Lower lobe of right lung (tissue), 2 donors: Measurements from ENCODE around the gene DIS3L2. TPM values are rescaled to one million over a fixed set of nuclear protein-coding genes. Genes with fewer than 3 reads are reported as not detected.
A peak's percentile ranks its signal among the peaks of the same experiment; 100 is the strongest.

ENCODE experiments used
- ATAC-seq, 2 donors: fragments of 200-7000 bp; cut with Tn5 transposase; one replicate each; pipeline ENCODE4 v1.9.1; 2020 to 2022; ENCODE audit warnings: mild to moderate bottlenecking in 2 of 2, moderate library complexity in 2 of 2
- DNase-seq: peaks from one replicate; pipeline ENCODE4 v3.0.0-alpha.2; 2020
- H3K27ac ChIP-seq: fragments of 200-600 bp; one replicate; pipeline ENCODE4 v1.8.0; 2022
- H3K27me3 ChIP-seq: fragments of 200-600 bp; one replicate; pipeline ENCODE4 v1.8.0; 2022; ENCODE audit warnings: low read depth
- H3K36me3 ChIP-seq: fragments of 200-600 bp; one replicate; pipeline ENCODE4 v1.8.0; 2022; ENCODE audit warnings: mild to moderate bottlenecking
- H3K4me1 ChIP-seq: fragments of 200-600 bp; one replicate; pipeline ENCODE4 v1.8.0; 2022
- H3K4me3 ChIP-seq: fragments of 200-600 bp; one replicate; pipeline ENCODE4 v1.8.0; 2022; ENCODE audit warnings: mild to moderate bottlenecking
- H3K9me3 ChIP-seq: fragments of 200-600 bp; one replicate; pipeline ENCODE4 v1.8.0; 2022
- intact Hi-C: fragments of 100-400 bp; cut with DNase I; formaldehyde crosslinking; loops from one replicate; pipeline ENCODE4 v1.11.0; 2022
- total RNA-seq: library from RNA; stranded (reverse); fragmentation: NEBNext Ultra II Directional; extraction: Animal tissue kit (Norgen Biotek cat#: 25700); gene quantifications from one replicate; pipeline ENCODE4 v1.2.1, GENCODE V29; 2021
- TF ChIP-seq, protein P1 (sequence below): fragments of 200-600 bp; IDR thresholded peaks from one replicate; pipeline ENCODE4 v1.8.0; 2022; ENCODE audit warnings: antibody characterized with exemption, mild to moderate bottlenecking
- donor health status: DM: no; HTN: yes; CAD: no; lungs with severe emphysema.

Gene DIS3L2
- total RNA-seq, 1 donor from 2014 or later = 34.4 TPM

DNA sequence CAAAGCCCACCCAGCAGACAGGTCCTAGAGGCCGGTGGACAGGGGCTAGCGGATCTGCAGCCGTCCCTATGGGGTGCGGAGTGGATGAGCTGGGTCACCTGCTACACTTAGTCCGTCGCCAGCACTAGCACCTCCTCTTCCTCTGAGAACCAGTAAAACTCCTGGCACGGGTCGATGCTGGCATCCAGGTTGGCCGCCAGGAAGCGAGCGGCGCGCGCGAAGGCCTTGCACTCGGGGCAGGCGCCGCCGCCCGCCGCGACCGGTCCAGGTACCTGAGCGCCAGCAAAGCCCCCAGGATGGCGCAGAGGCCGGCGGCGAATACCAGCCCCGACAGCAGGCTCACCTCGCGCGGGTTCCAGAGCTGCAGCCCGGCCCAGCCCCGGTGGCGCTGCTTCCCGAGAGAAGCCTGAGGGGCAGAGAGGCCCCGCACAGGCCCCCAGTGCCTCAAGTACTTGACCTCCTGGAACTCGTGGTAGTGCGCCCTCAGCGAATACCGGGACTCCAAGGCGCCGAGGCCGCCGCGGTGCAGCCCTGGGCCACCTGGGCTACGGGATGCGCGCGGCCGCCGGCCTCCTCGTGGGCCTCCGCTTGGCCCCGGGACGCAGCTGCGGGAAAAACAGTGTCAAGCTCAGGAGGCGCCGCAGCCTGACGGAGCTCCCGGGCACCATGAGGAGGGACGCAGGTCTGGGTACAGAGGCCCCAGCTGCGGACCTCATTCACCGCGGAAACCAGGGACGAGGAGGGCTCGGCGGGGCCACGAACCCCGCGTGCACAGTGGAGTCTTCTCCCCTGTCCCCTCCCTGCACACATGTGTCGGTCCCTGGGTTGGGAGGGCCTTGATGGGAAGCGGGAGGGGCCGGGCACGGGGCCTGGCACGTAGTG, 389.5 kb downstream of the DIS3L2 start:
- ATAC-seq = peak; percentile 22 to 57
- DNase-seq = peak; percentile 45
- Histone ChIP-seq H3K27me3 (peaks cover 59% of the 10 kb centered on the region), H3K36me3 (no peaks in the 10 kb centered on the region), H3K27ac (no peak overlapping the region), H3K4me3 (no peak overlapping the region), H3K4me1 (peaks cover 4% of the 10 kb centered on the region), H3K9me3 (no peaks in the 10 kb centered on the region)
- intact Hi-C loops = no loop called here
- TF ChIP-seq, protein P1, sequence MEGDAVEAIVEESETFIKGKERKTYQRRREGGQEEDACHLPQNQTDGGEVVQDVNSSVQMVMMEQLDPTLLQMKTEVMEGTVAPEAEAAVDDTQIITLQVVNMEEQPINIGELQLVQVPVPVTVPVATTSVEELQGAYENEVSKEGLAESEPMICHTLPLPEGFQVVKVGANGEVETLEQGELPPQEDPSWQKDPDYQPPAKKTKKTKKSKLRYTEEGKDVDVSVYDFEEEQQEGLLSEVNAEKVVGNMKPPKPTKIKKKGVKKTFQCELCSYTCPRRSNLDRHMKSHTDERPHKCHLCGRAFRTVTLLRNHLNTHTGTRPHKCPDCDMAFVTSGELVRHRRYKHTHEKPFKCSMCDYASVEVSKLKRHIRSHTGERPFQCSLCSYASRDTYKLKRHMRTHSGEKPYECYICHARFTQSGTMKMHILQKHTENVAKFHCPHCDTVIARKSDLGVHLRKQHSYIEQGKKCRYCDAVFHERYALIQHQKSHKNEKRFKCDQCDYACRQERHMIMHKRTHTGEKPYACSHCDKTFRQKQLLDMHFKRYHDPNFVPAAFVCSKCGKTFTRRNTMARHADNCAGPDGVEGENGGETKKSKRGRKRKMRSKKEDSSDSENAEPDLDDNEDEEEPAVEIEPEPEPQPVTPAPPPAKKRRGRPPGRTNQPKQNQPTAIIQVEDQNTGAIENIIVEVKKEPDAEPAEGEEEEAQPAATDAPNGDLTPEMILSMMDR = no peak

DNA sequence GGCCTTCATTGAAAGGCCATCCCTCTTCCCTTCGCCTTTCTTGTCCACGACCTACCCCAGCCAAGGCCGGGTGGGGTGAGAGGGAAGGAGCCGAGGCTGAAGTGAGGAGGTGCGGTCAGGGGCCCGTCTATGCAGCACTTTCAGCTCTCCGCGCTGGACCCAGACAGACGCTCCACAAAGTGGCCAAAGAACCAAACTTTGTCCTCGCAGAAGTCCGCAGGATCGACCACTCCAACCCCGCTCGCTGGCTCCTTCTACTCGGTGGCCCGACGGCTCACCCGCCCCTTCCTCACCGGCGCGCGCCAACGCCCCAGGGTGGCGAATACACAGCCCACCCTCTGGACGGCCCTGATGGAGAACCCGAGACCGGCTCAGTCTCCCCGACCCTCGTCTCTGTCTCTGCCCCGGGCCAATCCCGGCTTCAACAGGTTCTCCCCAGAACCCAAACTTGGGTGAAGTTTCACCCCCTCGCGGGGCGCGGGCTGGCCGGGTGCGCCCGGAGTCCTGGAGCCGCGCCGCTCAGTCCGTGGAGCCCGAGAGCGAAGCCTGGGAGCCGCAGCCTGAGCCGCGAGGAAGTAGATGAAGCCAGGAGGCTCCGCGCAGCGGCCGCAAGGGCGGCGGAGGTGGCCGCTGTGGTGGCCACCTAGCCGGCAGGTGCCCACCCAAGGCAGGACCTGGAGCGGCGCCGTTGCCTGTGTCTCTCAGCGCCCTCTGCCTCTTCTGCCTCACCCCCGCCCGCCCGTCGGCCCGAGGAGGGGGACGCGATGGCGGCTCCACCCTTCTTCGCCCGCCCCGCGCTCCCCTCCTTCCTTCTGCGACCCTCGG, 390.4 kb downstream of the DIS3L2 start:
- peak; percentile 30 for DNase-seq
- Histone ChIP-seq H3K27me3 (peaks cover 59% of the 10 kb centered on the region), H3K4me1 (peaks cover 4% of the 10 kb centered on the region), H3K36me3 (no peaks in the 10 kb centered on the region), H3K9me3 (no peaks in the 10 kb centered on the region), H3K4me3 (no peak overlapping the region), H3K27ac (no peak overlapping the region)
- TF ChIP-seq, protein P1 = no peak
- intact Hi-C loops = no loop called here
- ATAC-seq = peak; percentile 6 to 13

DNA sequence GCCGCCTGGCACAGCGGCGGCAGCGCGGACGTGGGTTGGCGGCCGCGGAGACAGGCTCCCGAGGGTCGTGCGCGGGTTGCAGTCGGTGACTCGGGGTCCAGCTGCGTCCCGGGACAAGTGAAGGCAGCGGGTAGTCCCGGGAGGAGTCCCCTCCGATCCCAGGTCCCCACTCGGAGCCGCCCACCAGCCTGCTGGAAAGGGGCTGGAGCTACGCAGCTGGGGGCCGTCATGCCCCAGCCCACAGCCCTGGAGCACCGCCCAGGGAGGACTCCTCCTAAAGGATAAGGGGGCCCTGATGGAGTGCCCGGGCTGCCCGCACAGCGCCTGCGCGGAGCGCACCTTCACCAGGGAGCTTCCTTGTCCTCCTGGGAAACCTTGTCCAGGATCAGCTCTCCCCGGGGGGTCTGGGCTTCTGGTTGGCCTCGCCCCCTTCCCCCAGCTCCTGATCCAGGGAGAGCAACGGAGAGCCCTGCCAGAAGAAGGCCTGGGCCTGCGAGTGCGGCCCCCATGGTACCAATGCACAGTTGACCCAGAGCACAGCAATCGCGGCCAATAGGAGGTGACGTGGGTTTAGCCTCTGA, 391.1 kb downstream of the DIS3L2 start:
- Histone ChIP-seq H3K36me3 (no peaks in the 10 kb centered on the region), H3K4me3 (no peak overlapping the region), H3K9me3 (no peaks in the 10 kb centered on the region), H3K27ac (no peak overlapping the region), H3K27me3 (peaks cover 59% of the 10 kb centered on the region), H3K4me1 (peaks cover 4% of the 10 kb centered on the region)
- DNase-seq = peak; percentile 39
- TF ChIP-seq, protein P1 = no peak
- intact Hi-C loops = no loop called here
- peak in 1 of 2 donors; percentile 5 for ATAC-seq

DNA sequence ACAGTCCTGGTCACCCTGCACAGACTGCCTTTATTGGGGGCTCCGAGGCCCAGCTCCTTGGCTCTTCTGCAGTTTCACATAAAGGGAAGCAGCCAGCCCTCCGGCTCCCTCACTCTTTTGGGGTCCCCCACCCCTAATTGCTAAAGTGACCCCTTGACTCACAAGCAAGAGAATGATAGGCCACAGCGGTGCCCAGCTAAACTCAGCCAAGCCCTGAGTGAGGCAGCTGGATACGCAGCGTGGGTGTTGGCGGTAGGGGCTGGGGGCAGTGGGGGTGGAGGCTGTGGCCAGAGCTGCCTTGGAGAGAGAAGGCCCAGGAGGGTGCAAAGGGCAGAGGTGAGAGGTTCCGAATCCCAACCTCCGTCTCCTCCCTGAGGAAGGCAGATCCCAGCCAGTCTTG, 391.6 kb downstream of the DIS3L2 start:
- intact Hi-C loops = no loop called here
- Histone ChIP-seq H3K27me3 (peaks cover 59% of the 10 kb centered on the region), H3K27ac (no peak overlapping the region), H3K4me1 (peaks cover 4% of the 10 kb centered on the region), H3K4me3 (no peak overlapping the region), H3K9me3 (no peaks in the 10 kb centered on the region), H3K36me3 (no peaks in the 10 kb centered on the region)
- ATAC-seq = no peak
- TF ChIP-seq, protein P1 = no peak
- DNase-seq = no peak

DNA sequence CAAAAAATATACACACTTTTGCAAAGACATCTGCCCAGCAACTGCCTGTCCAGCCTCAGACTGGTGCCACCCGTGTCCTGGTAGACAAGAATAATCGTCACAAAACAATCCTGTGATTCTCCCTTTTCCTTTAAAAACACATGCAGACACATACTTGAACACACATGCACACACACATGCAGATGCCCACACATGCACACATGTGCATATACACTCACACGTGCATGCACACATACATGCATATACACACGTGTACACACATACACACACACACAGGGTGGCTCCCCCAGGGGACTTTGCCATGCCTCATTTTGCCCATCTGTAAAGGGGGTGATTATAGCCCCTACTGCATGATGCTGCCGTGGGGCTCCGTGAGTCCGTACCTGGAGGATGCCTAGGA, 392.1 kb downstream of the DIS3L2 start:
- TF ChIP-seq, protein P1 = no peak
- Histone ChIP-seq H3K27ac (no peak overlapping the region), H3K27me3 (peaks cover 59% of the 10 kb centered on the region), H3K4me1 (peaks cover 4% of the 10 kb centered on the region), H3K4me3 (no peak overlapping the region), H3K36me3 (no peaks in the 10 kb centered on the region), H3K9me3 (no peaks in the 10 kb centered on the region)
- no peak for ATAC-seq
- peak; percentile 5 for DNase-seq
- intact Hi-C loops = no loop called here
